Kidney epithelial cell (primary cell): ENCODE measurements around the gene IFNG-AS1. TPM values are rescaled to one million over a fixed set of nuclear protein-coding genes. Genes with fewer than 3 reads are reported as not detected.

Experiments used
- DNase-seq: peaks from one replicate; pipeline ENCODE4 v3.0.0-alpha.2; 2010; ENCODE audit warnings: low read depth
- H3K27me3 ChIP-seq: 2 replicates; pipeline ENCODE4 v1.6.0; 2011; ENCODE audit warnings: low read length; ENCODE audit not compliant: control insufficient read depth, insufficient read depth
- H3K36me3 ChIP-seq: 2 replicates; pipeline ENCODE4 v1.5.1; 2011; ENCODE audit warnings: low read length; ENCODE audit not compliant: control insufficient read depth, insufficient read depth
- H3K4me3 ChIP-seq: 2 replicates; pipeline ENCODE4 v1.5.1; 2011; ENCODE audit warnings: low read depth, mild to moderate bottlenecking, control low read depth, low read length
- total RNA-seq: library from RNA; depleted of rRNA; stranded (reverse); fragments of >200 nt; gene quantifications from 2 replicates; pipeline ENCODE4 v1.2.3, GENCODE V29; 2015
- TF ChIP-seq, protein P1 (sequence below): IDR thresholded peaks from 2 replicates; pipeline ENCODE4 v1.5.1; 2011; ENCODE audit warnings: mild to moderate bottlenecking, moderate library complexity, low read length, control low read depth, inconsistent platforms; ENCODE audit not compliant: insufficient read depth, poor library complexity, severe bottlenecking

IFNG-AS1 gene
- total RNA-seq, 1 donor from 2014 or later, result not detected

DNA sequence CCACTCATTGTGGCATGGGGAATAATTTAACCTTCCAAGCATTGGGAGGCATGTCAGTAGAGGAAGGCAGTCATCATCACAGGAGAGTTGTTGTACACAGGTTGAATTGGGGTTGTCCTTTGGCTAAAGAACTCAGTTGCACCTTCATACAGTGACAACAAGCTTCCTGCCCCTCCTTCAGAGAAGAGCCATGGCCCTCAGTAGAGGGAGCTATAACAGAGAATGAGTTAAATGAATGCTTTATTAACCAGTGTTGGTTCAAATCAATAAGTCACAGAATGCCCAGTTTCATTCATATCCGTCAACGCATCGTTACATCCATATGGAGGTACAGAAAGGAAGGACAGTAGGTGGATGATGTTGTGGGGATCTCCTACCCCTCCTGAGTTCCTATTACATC lies 4.8 kb downstream of the IFNG-AS1 start:
- TF ChIP-seq, protein P1, sequence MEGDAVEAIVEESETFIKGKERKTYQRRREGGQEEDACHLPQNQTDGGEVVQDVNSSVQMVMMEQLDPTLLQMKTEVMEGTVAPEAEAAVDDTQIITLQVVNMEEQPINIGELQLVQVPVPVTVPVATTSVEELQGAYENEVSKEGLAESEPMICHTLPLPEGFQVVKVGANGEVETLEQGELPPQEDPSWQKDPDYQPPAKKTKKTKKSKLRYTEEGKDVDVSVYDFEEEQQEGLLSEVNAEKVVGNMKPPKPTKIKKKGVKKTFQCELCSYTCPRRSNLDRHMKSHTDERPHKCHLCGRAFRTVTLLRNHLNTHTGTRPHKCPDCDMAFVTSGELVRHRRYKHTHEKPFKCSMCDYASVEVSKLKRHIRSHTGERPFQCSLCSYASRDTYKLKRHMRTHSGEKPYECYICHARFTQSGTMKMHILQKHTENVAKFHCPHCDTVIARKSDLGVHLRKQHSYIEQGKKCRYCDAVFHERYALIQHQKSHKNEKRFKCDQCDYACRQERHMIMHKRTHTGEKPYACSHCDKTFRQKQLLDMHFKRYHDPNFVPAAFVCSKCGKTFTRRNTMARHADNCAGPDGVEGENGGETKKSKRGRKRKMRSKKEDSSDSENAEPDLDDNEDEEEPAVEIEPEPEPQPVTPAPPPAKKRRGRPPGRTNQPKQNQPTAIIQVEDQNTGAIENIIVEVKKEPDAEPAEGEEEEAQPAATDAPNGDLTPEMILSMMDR, result no peak
- no peak for DNase-seq
- H3K36me3 ChIP-seq, result no peaks in the 10 kb centered on the region
- H3K27me3 ChIP-seq, result no peaks in the 10 kb centered on the region
- no peak overlapping the region for H3K4me3 ChIP-seq

DNA sequence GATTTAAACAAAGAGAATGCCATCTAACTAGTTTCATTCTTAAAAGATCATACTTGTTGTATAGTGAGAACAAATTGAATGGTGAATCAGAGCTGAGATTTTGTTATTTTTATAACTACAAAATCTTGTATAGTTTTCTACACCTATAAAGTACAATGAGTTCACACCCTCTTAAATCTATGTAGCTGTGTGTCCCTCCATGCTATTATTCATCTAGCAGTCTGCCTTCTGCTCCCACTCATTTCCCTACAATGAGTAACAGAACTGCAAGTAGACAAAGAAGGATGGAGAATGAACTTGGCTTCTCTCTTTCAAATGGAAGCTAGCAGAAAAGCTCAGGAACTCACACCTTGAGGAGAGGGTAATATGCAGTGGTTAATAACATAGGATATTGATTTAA lies 7.1 kb downstream of the IFNG-AS1 start:
- DNase-seq, result peak; percentile 10
- Histone ChIP-seq H3K36me3 (no peaks in the 10 kb centered on the region), H3K4me3 (no peak overlapping the region), H3K27me3 (no peaks in the 10 kb centered on the region)
- TF ChIP-seq, protein P1, result no peak

DNA sequence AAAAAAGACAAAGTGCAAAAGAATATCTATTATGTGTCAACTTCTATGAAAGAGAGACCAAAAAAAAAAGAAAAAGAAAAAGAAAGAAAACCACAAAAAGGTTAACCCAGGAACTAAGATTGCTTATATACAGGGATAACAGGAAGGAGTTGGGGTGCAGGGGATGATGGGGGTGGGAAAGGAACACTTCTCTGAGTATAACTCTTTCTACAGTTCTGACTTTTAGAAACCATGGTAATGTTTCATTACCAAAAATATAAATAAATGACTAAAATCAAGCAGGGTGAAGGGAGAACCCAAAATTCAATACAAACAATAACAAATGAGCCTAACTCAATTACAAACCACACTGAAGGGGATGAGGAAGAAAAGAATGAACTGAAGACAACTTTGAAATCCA lies 9.1 kb downstream of the IFNG-AS1 start:
- DNase-seq, result no peak
- no peak overlapping the region for H3K4me3 ChIP-seq
- no peaks in the 10 kb centered on the region for H3K27me3 ChIP-seq
- TF ChIP-seq, protein P1, result no peak
- H3K36me3 ChIP-seq, result no peaks in the 10 kb centered on the region

DNA sequence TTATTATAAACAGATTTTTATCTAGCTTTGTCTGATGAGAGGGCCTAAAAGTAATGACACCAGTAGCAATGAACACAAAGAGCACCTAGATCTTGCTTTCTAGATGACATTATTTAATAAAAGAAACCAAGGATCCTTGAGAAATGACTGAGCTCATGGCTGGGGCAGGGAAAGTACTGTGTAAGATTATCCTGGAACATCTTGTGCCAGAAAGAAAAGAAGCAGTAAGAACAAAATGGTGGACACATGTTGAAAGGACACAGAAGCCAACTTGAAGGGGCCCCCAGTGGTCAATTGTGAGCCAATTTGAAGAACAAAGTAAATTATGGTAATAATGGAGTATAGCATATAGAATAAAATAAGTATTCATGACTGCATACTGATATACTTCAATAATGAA lies 10.0 kb downstream of the IFNG-AS1 start:
- TF ChIP-seq, protein P1, result no peak
- H3K27me3 ChIP-seq, result no peaks in the 10 kb centered on the region
- no peak for DNase-seq
- no peak overlapping the region for H3K4me3 ChIP-seq
- no peaks in the 10 kb centered on the region for H3K36me3 ChIP-seq

DNA sequence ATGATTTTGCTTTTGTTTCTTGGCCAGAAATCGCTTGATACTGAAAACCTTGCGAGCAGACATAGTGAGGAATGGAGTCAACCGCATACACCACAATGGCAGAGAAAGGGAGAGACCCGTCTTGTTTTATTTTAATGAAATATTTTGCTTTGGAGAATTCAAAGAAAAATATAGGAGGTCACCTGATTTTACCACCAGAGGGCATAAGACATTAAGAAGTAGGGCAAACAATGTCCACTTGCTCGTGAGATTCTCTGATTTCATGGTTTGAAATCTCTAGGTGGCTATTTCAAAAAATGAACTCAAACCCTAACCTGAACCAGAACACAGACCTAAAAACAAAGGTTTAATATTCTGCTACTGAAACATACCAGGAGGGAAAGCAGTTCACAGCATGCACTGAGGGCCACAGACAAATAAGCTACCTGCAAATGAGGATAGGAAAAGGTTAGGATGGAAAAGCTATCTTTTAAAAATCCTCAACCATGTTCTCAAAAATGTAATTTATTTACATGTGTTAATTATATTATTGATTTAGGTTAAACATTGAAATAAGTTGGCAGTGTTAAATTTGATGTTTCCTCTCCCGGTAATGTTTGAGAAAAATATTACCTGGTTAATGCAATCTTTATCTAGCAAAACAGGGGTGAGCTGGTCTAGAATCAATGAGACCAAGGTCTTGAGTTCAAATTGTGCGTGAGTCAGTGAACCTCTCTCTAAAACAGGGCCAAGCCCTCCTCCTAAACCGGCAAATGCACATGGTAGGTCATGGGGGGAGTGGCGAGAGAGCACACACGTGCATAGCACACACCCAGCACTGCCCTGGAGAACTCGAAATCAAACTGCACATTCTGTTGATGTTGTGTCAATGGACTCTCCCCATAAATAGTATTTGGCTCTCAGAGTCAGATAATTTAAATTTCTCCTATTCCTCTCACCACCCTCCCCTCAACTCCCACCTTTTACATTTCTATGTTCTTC lies 12.5 kb downstream of the IFNG-AS1 start:
- no peak for DNase-seq

More for the DNA sequence above, 12.5 kb downstream of the IFNG-AS1 start:
- Histone ChIP-seq H3K4me3 (no peak overlapping the region), H3K36me3 (no peaks in the 10 kb centered on the region), H3K27me3 (no peaks in the 10 kb centered on the region)
- TF ChIP-seq, protein P1, result no peak
